GM19455 (cell line): Measurements from ENCODE around the gene IFI27L1.

Experiments
- ATAC-seq: cut with Tn5 transposase; IDR thresholded peaks from one replicate; pipeline ENCODE4 v1.9.1; 2021; ENCODE audit not compliant: unreplicated experiment

The IFI27L1 gene

DNA sequence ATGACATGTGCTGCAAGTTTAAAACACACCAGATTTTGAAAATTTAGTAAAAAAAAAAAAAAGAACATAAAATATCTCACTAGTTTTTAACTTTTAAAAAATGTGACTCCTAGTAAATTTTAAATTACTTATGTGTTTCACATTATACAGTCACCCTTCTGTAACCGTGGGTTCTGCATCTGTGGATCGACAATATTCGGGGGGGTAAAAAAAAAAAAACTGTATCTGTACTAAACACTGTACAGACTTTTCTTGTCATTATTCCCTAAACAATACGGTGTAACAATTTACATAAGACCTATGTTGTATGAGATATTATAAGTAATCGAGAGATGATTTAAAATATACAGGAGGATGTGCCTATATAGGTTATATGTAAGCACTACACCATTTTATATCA, 3.3 kb upstream of the IFI27L1 start:
- no peak for ATAC-seq

DNA sequence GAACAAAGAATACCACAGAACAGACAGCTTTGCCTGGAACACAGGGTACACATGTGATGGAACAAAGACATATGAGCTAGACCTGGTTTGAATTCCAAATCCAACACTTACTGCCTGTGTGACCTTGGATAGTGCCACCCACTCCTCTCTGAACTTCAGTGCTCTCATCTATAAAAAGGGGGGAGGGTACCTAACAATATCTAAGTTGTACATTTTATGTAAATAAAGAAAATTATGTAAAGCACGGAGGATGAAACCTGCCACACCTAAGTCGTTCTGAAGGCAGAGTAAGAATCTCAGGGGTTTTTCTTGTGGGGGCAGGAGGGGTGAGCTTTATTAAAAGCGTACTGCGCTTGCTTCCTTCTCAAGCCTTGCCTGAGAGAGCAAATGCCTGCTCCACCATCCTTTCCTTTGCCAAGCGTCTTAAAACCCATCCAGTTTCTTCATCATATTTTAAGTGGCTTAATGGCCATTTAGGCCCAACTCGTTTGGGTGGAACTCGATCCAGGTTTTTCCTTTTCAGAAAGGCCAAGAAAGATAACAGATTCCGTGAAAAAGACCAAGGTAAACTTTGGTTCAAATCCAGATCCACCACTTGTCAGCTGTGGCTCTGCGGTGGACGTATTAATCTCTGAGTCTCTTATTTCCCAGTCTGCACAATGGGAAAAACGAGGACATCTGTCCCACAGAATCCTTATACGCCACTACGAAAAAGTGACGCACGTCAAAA, 1.1 kb upstream of the IFI27L1 start:
- no peak for ATAC-seq

DNA sequence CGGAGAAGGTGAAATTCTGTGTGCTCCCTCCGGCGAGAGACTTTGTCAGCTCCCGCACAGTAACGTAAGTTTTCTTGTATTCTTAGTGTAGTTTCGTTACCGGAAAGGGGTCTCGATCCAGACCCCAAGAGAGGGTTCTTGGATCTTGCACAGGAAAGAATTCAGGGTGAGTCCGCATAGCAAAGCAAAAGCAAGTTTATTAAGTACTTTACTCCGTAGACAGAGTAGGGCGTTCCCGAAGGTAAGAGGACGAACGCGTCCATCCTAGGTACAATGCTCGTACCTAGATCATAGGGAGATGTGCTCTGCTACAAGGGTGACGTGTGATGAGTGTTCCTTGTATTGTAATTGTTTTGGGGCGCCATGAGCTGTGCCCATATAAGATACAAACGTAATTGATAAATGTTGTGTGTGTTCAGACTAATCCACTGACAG, 293 bp downstream of the IFI27L1 start:
- peak; percentile 36 for ATAC-seq

DNA sequence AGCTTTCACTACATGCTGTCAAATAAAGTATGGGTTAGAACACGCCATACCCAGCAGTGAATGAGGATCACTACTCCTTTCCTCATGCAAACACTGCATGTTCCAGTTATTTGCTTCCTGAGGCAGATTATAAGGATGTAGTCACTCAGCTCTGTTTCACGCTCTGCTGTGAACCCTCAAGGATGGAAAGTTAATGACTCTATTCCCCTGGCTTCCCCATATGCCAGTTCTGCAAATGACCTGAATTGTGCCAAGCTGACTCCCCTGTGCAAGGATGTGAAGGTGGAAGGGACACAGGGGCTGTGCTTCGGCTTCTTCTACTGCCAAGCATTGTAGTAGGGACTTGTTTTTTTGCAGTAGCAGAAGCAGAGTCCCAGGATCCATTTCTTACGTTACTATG, 6.8 kb downstream of the IFI27L1 start:
- no peak for ATAC-seq

DNA sequence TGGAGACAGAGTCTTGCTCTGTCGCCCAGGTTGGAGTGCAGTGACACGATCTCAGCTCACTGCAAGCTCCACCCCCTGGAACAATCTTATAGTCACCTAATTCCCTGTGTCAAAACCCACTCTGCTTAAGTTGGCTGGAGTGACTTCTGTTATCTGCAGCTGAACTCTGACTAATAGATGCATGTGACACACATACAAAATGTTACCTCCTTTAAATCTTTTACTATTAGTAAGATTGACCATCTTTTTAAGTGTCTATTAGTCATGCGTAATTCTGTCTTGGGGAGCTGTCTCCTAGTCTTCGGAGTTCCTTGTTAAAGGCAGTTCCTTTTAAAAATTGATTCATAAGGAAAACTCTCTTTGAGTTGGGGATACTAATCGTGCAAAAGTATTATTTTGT, 7.4 kb downstream of the IFI27L1 start:
- ATAC-seq: no peak

DNA sequence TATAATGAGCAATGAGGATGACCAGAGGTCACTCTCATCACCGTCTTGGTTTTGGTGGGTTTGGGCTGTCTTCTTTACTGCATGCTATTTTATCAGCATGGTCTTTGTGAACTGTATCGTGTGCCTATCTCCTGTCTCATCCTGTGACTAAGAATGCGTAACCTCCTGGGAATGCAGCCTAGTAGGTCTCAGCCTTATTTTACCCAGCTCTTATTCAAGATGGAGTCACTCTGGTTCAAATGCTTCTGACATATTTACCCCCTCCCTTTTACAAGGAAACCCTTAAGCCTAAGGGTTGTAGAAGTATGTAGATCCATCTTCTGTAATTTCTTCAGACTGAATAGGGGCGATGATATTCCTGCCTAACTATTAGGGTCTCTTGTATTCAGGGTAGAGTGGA, 8.4 kb downstream of the IFI27L1 start:
- ATAC-seq: no peak

DNA sequence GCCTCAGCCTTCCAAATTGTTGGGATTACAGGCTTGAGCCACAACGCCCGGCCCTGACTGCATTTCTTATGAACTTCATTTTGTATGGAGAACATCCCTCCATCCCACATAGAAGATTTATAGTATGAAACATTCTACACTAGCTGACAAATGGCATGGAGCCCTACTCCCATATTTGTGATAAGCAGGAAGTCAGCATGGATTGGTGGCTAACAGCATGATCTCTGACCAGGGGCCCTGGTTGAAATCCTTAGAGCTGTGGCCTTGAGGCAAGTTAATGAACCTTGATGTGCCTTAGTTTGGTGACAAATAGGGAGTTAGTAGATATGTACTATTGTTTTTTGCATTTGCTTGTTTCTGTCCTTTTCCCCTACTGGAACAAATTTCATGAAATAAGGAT, 12.3 kb downstream of the IFI27L1 start:
- ATAC-seq: no peak

DNA sequence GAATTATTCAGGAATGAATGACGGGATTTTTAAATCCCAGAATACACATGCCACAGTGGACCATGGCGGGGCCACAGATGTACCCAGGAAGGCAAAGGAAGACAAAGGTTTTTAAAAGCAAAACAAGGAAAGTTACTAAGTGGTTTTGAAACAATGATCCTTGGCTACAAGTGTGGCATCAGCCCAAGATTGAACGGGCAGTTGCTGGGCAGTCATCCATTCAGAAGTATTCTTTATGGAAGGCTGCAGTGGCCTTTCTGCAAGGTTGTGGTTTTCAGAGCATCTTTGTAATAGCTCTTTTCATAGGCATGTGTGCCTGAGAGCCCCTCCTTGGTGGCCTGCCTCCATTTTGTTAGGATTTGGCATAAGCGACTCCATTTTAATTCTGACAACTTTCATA, 16.0 kb downstream of the IFI27L1 start:
- ATAC-seq: no peak

DNA sequence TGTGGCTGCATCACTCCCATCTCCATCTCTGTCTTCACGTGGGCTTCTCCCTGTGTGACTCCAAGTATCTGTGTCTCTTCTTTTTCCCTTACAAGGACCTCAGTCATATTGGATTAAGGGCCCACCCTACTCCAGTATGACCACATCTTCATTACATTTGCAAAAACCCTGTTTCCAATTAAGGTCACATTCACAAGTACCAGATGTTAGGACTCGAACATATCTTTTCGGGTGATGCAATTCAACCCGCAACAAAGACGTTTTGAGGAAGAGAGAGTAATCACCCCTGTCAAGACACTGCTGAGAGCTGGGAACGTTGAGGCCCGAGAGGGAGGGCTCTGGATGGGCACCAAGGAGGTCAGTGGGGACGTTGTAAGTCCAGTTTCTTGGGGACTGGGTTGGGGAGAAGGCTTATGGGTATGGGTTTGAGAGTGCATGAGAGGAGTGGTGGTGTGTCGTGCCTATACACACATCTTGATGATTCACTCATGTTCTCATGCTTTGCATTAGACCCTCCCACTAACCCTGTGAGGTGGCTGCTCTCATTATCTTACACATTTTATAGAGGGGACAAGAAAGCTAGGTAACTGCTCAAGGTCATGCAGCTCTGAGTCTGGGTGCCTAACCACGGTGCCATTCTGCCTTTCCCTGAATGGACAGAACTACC, 17.3 kb downstream of the IFI27L1 start:
- no peak for ATAC-seq

DNA sequence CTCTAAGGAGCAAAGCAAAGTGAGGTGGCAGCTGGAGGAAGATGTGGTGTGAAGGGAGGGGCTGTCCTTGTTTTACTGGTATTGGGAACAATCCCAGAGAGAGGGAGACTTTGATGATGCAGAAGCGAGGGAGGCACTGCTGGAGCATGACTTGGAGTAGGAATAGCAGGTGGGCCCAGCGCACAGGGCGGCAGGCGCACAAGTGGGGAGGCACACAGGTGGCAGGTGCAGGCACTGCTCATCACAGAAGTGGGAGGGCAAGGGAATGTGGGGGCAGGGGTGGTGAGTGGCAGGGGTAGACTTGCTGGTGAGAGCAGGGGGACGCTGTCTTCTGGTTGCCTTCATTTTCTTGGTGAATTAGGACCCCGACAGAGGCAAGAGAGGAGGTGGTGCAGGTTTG, 17.9 kb downstream of the IFI27L1 start:
- no peak for ATAC-seq

DNA sequence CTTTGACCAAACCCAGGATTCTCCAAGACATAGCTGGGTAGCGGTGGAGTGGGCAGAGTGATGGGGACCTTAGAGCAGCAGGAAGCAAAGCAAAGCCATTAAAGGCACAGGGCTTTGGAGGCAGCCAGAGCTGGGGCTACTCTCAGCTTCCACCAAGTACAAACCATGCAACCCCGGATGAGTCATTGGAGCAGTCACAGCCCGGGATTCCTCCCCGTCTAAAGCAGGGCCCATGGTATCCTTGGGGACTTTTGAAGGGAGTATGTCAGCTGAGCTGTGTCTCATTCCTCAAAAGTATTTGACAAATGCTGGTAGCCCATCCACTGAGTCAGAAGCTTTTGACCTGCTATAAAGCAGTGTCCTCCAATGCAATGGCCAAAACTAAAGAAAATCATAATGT, 19.7 kb downstream of the IFI27L1 start:
- no peak for ATAC-seq

DNA sequence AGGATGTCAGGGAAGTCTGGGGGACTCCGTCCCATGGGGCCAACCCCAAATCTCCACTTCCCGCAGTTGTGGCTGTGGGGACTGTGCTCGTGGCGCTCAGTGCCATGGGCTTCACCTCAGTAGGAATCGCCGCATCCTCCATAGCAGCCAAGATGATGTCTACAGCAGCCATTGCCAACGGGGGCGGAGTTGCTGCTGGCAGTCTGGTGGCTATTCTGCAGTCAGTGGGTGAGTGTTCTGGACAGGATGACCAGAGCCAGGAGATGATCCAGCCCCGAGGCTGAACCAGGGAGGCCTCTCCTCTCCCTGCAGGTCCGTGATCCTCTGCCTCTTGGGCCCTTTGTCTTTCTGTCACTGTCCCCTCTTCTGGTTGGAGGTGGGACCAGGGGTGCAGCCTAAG, 20.6 kb downstream of the IFI27L1 start:
- ATAC-seq: no peak

DNA sequence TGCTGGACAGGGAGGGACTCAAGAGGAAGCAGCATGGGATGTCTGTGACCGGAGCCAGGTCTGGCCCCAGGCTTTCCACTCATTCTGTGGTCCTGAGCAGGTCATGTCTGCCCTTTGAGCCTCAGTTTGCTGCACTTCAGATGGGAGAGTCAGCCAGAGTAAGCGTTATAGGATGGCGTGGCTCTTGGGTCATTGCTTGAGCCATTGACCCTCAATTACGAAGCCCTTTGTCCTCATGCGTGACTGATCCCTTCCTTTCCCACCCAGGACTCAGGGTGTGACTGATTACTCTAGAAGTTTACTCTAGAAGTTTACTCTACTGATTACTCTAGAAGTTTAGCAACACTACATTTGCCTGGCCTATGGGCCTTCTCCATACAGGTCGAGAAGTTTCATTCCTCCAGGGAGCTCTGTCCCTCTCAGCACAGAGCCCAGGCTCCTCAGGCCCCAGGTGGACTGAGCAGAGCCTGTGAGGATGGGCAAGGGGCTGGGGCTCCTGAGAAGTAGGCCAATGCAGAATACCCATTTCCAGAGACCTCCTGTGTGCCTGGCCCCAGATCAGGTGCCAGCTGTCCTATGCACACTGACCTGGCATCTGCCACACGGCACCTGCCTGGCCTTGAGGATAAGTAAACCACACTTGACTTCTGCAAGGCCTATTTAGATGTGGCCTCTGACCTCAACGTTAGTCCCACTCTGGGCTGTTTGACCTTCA, 21.8 kb downstream of the IFI27L1 start:
- ATAC-seq: no peak

DNA sequence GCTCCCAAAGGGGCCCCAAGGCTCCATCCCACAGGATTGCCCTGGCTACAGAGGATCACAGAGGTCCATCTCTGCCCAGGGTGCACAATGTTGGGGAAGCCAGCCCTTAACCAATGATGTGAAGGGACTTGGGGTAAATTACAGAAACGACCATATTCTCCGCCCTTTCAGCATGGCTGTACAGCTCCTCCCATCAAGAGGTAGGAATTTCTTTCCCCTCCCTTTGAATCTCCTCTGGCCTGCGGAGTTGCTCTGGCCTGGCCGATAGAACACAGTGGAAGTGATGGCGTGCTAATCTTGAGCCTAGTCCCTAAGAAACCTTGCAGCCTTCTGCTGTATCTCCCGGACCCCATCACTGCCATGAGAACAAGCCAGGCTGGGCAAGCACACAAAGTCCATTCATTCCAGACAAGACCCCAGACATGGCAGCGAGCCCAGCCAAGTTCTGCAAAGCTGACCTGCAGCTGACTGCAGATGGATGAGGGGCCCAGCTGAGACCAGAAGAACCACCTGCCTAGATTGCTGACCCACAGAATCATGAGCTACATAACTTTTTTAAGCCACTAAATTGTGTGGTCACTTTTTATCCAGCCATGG, 22.5 kb downstream of the IFI27L1 start:
- no peak for ATAC-seq

DNA sequence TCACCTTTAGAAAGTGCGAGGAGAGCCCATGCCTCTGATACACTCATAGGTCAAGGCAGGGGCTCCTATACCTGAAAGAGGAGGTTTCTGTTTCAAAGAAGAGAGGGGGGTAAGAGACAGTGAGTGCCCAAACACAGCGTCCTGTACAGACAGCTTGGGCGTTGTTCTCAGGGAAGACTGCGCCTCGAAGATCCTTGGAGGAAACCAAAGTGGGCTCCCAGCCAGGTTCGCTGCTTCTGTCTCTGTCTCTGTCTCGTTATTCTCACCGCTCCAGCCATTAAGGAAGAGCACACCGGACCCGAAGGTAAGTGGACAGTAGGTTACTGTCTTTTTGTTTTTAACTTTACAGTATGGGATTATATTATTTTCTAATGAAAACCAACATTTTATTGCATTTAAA, 23.6 kb downstream of the IFI27L1 start:
- ATAC-seq: no peak

DNA sequence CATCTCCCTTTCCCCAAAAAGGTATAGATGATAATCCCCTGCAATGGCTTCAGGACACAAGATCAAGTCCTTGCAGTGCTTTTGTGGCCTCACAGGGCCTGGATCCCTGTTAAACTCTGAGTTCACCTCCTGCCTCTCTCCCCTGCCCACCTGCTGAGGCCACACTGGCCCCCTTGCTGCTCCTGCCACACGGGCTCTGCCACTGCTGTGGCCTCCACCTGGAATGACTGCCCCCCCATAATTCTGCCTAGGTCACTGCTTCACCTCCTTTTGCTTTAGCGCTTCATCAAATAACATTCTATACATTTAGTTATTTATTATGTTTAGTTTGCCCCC, 28.8 kb downstream of the IFI27L1 start:
- ATAC-seq: no peak

DNA sequence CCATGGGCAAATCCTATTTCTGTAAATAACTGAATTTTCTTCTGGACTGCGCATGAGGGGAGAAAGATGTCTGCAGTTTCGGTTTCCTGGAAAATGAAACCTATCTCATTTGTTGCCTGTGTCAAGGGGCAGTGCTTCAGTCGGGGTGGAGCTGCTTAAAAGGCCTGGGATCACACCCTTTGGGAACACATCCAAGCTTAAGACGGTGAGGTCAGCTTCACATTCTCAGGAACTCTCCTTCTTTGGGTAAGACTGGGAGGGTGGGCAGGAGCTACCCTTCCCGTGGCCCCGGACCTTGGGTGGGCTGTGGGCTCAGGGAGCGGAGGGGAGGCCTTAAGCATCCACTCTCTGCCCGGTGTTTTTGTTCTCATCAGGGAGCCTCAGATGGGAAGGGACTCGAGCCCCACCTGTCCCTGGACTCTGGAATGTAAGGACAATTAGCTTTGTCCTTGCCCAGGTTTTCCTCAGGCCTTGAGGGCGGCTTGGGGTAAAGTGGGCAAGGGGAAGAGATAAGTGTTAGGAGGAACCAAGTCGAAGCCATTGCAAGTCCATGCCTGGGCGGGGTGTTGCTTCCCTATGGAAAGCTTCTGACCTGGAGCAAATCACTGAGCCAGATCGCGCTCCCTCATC, 29.6 kb downstream of the IFI27L1 start, which contains the start of gene IFI27:
Gene IFI27, plus strand, starts transcription at position 185 of the 630 bp plus-strand sequence.
- ATAC-seq: no peak

DNA sequence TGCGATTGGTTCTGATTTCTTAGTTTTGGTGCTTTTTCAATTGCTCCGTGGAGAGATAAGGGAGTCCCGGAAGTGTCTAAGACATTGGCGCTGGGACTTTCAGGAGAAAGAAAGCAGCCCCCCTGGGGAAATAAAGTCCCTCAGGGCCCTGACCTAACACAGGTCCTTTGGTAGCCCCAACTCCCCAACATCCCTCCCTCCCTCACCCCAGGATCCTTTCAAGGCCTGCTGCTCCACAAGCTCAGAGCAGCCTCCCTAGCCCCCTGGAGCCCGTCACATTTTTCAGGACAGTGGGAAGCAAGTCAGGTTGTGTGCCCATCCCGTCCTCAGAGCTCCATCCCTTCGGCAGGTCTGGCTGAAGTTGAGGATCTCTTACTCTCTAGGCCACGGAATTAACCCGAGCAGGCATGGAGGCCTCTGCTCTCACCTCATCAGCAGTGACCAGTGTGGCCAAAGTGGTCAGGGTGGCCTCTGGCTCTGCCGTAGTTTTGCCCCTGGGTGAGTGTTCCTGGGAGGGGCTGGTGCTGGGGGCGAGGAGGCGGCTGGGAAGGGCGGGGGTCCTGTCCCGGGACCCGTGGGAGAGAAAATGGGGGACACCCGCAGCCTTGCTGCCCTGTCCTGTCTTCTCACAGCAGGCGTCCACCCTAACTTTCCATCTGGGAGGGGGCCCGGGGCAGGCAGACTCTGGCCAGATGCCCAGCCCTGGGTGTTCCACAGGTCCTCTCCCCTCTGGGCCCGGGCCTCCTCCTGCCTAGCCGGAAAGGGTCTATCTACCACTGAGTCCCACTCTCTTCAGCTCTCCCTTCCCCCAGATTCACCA, 30.4 kb downstream of the IFI27L1 start:
- no peak for ATAC-seq

DNA sequence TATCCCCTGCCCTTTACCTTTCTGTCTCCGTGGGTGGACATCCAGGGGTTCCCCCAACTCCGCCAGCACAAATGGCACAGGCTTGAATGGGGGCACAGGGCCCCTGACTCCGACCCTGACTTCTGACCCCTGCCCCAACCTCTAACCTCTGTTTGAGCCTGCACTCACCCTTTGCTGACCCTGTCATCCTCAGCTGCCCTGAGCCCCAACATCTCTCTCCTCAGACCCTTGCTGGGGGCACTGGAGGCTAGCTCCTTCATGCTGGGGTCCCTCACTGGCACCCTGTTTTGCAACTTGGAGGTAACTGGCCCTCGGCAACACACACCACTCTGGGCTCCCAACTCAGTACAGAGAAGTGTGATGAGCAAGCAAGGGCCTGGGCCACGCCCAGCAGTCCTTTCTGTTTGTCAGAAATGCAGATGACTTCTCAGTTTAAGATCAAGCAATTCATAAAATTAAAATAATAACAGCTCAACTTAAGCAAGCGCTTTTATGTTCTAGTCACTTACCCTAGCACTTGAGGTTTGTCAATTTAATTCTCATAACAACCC, 31.5 kb downstream of the IFI27L1 start:
- ATAC-seq: no peak

DNA sequence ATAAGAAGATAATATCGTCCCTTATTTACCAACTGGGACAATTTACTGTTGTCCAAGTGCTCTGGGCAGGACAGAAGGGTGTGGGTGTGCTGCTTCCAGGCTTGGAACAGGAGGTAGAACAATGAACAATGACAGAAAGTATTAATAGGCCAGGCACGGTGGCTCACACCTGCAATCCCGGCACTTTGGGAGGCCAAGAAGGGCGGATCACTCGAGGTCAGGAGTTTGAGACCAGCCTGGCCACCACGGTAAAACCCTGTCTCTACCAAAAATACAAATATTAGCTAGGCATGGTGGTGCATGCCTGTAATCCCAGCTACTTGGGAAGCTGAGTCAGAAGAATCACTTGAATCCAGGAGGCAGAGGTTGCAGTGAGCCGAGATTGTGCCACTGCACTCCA, 32.0 kb downstream of the IFI27L1 start:
- no peak for ATAC-seq
